Measurements from ENCODE around the gene TMEM107. TPM values are rescaled to one million over a fixed set of nuclear protein-coding genes. Genes with fewer than 3 reads are reported as not detected.

Gene TMEM107
- total RNA-seq, 1 experiment from 2014 or later: 17.2 TPM

GRCh38 chr17:8186787-8187516, 10.8 kb upstream of the TMEM107 start:
- Mint-ChIP-seq H3K27me3 (ENCODE audit: low read depth) (no peaks in the 10 kb centered on the region; the same call in 1 of the 2 replicates), H3K4me1 (peaks cover 15% of the 10 kb centered on the region), H3K4me3 (no peak overlapping the region), H3K27ac (no peak overlapping the region), H3K36me3 (no peaks in the 10 kb centered on the region), H3K9me3 (no peaks in the 10 kb centered on the region)
- CTCF ChIA-PET: interaction anchor here (1.4 to 3.8 kb wide), 3 partner anchors 36 to 113 kb away, joined by 4 to 24 read pairs (median 15); partner anchors contain the start of gene ALOXE3
- POLR2A ChIA-PET: interaction anchor here (1.1 to 1.3 kb wide), 3 partner anchors 23 to 40 kb away, joined by 3 read pairs; partner anchors contain the start of gene AURKB
- DNase-seq (ENCODE audit: low spot score) (peak; percentile 97), ATAC-seq (peak; percentile 38)
- TF ChIP-seq TP53 (CRISPR knock-in tag; IDR thresholded peaks at IDR 0.05) (0 out of 2 replicates have a peak, but pooled peaks have one; percentile 54), NFE2L1 (CRISPR knock-in tag; IDR thresholded peaks at IDR 0.05) (no peak), CREM (CRISPR knock-in tag; IDR thresholded peaks at IDR 0.05) (peak; percentile 66), ZMAT4 (CRISPR knock-in tag; IDR thresholded peaks at IDR 0.05) (no peak), E2F4 (CRISPR knock-in tag; IDR thresholded peaks at IDR 0.05; ENCODE audit: borderline replicate concordance, low read depth) (no peak), USF2 (CRISPR knock-in tag; IDR thresholded peaks at IDR 0.05) (no peak), ZNF416 (CRISPR knock-in tag; IDR thresholded peaks at IDR 0.05) (no peak), EMX1 (CRISPR knock-in tag; IDR thresholded peaks at IDR 0.05) (no peak), SMAD3 (CRISPR knock-in tag; IDR thresholded peaks at IDR 0.05; ENCODE audit: borderline replicate concordance) (peak; percentile 72; the same call in 1 of the 2 replicates), ETV6 (CRISPR knock-in tag; IDR thresholded peaks at IDR 0.05) (peak; percentile 68; the same call in 1 of the 2 replicates), ARID4B (CRISPR knock-in tag; IDR thresholded peaks at IDR 0.05; ENCODE audit: borderline replicate concordance) (peak; percentile 68), ZNF232 (CRISPR knock-in tag; IDR thresholded peaks at IDR 0.05) (peak; percentile 91; the same call in 1 of the 2 replicates), FOXP4 (CRISPR knock-in tag; IDR thresholded peaks at IDR 0.05) (peak; percentile 84), ATF3 (CRISPR knock-in tag; conservative IDR thresholded peaks at IDR 0.05) (no peak), ATF6 (CRISPR knock-in tag; IDR thresholded peaks at IDR 0.05) (no peak), JUN (CRISPR knock-in tag; IDR thresholded peaks at IDR 0.05) (peak; percentile 72; the same call in 1 of the 2 replicates), CBFB (CRISPR knock-in tag; IDR thresholded peaks at IDR 0.05; ENCODE audit: low read depth) (no peak), ELF4 (CRISPR knock-in tag; IDR thresholded peaks at IDR 0.05; ENCODE audit: low read depth) (no peak), AR (CRISPR knock-in tag; IDR thresholded peaks at IDR 0.05) (no peak), ZNF512 (CRISPR knock-in tag; IDR thresholded peaks at IDR 0.05; ENCODE audit: borderline replicate concordance) (no peak)

All from WTC11 (cell line).